Panc1 (cell line): ENCODE measurements around the gene OGFOD3. TPM values are rescaled to one million over a fixed set of nuclear protein-coding genes. Genes with fewer than 3 reads are reported as not detected.
"Not testable (repeated sequence)": the region's sequence is repeated elsewhere in the genome, so short reads cannot be mapped to it uniquely, and the experiment has no call there.

Source experiments
- ATAC-seq: fragments of 200-7000 bp; cut with Tn5 transposase; 2 replicates; pipeline ENCODE4 v1.9.1; 2020; ENCODE audit warnings: mild to moderate bottlenecking, moderate library complexity
- BruUV-seq: library from RNA; stranded (reverse); fragments of 400-500 nt; replicated peaks from 2 replicates; lab custom pipeline; 2021; lab: Mats Ljungman, UMichigan
- CTCF ChIA-PET: fragments of 300-600 bp; sonication (Branson Sonifier 250); formaldehyde crosslinking; loops from one replicate; lab custom pipeline; 2022; ENCODE audit warnings: antibody characterized with exemption; lab: Charles Lee
- POLR2A ChIA-PET: fragments of 300-600 bp; sonication (Branson Sonifier 250); formaldehyde crosslinking; loops from one replicate; lab custom pipeline; 2022; ENCODE audit warnings: antibody characterized with exemption; lab: Charles Lee
- DNase-seq: peaks from one replicate; pipeline ENCODE4 v3.0.0-alpha.2; 2010; ENCODE audit warnings: low read depth, low spot score
- H3K27ac ChIP-seq: 2 replicates; pipeline ENCODE4 v1.5.1; 2011; ENCODE audit warnings: mild to moderate bottlenecking, low read length, inconsistent platforms
- H3K27me3 ChIP-seq: fragments of 200-500 bp; sonication (Bioruptor generic); 2 replicates; pipeline ENCODE4 v1.6.0; 2014; ENCODE audit warnings: low read length, inconsistent platforms; ENCODE audit not compliant: control insufficient read depth, insufficient read depth
- H3K36me3 ChIP-seq: fragments of 200-500 bp; sonication (Bioruptor generic); 2 replicates; pipeline ENCODE4 v1.5.1; 2014; ENCODE audit warnings: inconsistent platforms, mild to moderate bottlenecking, low read length, moderate library complexity; ENCODE audit not compliant: control insufficient read depth, insufficient read depth
- H3K4me1 ChIP-seq: 2 replicates; pipeline ENCODE4 v1.5.1; 2011; ENCODE audit warnings: inconsistent platforms, mild to moderate bottlenecking, low read length, moderate library complexity; ENCODE audit not compliant: control insufficient read depth, insufficient read depth
- H3K4me3 ChIP-seq, 2 experiments: 2 replicates each; pipeline ENCODE4 v1.5.1; 2011 to 2012; ENCODE audit warnings: low read depth in 2 of 2, low read length in 2 of 2, mild to moderate bottlenecking in 2 of 2, inconsistent platforms in 1 of 2, moderate library complexity in 1 of 2
- H3K9me3 ChIP-seq: fragments of 200-500 bp; sonication (Bioruptor generic); 2 replicates; pipeline ENCODE4 v1.5.1; 2014; ENCODE audit warnings: low read depth, mild to moderate bottlenecking, inconsistent platforms, low read length, moderate library complexity; ENCODE audit not compliant: control insufficient read depth, insufficient read depth
- POLR2AphosphoS5 ChIP-seq: IDR thresholded peaks from 2 replicates; pipeline ENCODE4 v1.6.1; 2012; ENCODE audit warnings: mild to moderate bottlenecking, low read depth, low read length, moderate library complexity
- SIN3A ChIP-seq: IDR thresholded peaks from 2 replicates; pipeline ENCODE4 v1.6.1; 2012; ENCODE audit warnings: low read depth, mild to moderate bottlenecking, low read length, moderate library complexity, borderline replicate concordance; ENCODE audit not compliant: insufficient read depth
- TCF7L2 ChIP-seq: IDR thresholded peaks from 2 replicates; pipeline ENCODE4 v1.6.1; 2011; ENCODE audit warnings: mild to moderate bottlenecking, low read depth, low read length, inconsistent platforms
- in situ Hi-C: cut with HindIII; loops from 2 replicates; pipeline ENCODE4 v1.10.0; 2016; ENCODE audit warnings: low sequenced_read_pairs, low pct_unique_long_range_greater_than_20kb
- intact Hi-C: fragments of 100-400 bp; cut with micrococcal nuclease; formaldehyde crosslinking; loops from one replicate; pipeline ENCODE4 v1.10.0; 2022; ENCODE audit not compliant: unreplicated experiment
- total RNA-seq: library from RNA; stranded (reverse); gene quantifications from one replicate; pipeline ENCODE4 v1.2.1, GENCODE V29; 2021; ENCODE audit not compliant: unreplicated experiment
- TF ChIP-seq, protein P1 (sequence below): fragments of 450-650 bp; IDR thresholded peaks from 2 replicates; pipeline ENCODE4 v1.5.1; 2017; ENCODE audit warnings: mild to moderate bottlenecking
- TF ChIP-seq, protein P2 (sequence below), 2 experiments: IDR thresholded peaks; 2 replicates each; pipeline ENCODE4 v1.6.1; 2011 to 2012; ENCODE audit warnings: low read depth in 2 of 2, control low read depth in 1 of 2, low read length in 1 of 2, mild to moderate bottlenecking in 1 of 2, moderate library complexity in 1 of 2; ENCODE audit not compliant: insufficient read depth in 1 of 2

OGFOD3 gene
- total RNA-seq, 1 experiment from 2014 or later: 53.9 TPM

DNA sequence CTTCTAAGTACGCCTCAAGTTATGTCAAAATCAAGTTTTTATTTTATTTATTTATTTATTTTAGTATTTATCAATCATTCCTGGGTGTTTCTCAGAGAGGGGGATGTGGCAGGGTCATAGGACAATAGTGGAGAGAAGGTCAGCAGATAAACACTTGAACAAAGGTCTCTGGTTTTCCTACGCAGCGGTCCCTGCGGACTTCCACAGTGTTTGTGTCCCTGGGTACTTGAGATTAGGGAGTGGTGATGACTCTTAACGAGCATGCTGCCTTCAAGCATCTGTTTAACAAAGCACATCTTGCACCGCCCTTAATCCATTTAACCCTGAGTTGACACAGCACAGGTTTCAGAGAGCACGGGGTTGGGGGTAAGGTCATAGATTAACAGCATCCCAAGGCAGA lies 34.8 kb upstream of the OGFOD3 start:
- POLR2A ChIA-PET, in situ Hi-C loops, H3K9me3 ChIP-seq: not testable (repeated sequence)

DNA sequence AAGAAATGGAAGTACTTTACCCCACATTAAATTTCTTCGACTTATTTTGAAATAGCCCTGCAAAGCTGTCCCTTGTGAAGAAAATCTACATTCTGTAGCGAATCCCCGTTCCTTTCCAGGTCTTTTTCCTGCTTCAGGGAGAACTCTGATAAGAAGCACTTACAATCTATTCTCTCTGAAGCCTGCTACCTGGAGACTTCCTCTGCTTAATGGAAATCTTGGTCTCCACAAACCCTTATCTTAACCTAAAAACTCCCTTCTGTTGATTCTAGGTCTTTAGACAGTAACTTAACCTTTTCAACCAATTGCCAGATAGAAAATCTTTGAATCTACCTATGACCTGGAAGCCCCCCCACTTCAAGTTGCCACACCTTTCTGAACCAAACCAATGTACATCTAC lies 33.8 kb upstream of the OGFOD3 start:
- CTCF ChIA-PET: no interaction called here
- ATAC-seq (no peak), DNase-seq (no peak)
- no TSS peak for BruUV-seq
- H3K4me3 ChIP-seq: no peak overlapping the region
- peaks cover 16% of the 10 kb centered on the region for H3K4me1 ChIP-seq
- intact Hi-C loops: no loop called here
- H3K27me3 ChIP-seq: no peaks in the 10 kb centered on the region
- H3K9me3 ChIP-seq: no peaks in the 10 kb centered on the region
- POLR2A ChIA-PET: no interaction called here
- in situ Hi-C loops: no loop called here
- H3K27ac ChIP-seq: no peak overlapping the region
- TF ChIP-seq, protein P1, sequence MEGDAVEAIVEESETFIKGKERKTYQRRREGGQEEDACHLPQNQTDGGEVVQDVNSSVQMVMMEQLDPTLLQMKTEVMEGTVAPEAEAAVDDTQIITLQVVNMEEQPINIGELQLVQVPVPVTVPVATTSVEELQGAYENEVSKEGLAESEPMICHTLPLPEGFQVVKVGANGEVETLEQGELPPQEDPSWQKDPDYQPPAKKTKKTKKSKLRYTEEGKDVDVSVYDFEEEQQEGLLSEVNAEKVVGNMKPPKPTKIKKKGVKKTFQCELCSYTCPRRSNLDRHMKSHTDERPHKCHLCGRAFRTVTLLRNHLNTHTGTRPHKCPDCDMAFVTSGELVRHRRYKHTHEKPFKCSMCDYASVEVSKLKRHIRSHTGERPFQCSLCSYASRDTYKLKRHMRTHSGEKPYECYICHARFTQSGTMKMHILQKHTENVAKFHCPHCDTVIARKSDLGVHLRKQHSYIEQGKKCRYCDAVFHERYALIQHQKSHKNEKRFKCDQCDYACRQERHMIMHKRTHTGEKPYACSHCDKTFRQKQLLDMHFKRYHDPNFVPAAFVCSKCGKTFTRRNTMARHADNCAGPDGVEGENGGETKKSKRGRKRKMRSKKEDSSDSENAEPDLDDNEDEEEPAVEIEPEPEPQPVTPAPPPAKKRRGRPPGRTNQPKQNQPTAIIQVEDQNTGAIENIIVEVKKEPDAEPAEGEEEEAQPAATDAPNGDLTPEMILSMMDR: no peak
- no peak for TF ChIP-seq TCF7L2
- TF ChIP-seq, protein P2, sequence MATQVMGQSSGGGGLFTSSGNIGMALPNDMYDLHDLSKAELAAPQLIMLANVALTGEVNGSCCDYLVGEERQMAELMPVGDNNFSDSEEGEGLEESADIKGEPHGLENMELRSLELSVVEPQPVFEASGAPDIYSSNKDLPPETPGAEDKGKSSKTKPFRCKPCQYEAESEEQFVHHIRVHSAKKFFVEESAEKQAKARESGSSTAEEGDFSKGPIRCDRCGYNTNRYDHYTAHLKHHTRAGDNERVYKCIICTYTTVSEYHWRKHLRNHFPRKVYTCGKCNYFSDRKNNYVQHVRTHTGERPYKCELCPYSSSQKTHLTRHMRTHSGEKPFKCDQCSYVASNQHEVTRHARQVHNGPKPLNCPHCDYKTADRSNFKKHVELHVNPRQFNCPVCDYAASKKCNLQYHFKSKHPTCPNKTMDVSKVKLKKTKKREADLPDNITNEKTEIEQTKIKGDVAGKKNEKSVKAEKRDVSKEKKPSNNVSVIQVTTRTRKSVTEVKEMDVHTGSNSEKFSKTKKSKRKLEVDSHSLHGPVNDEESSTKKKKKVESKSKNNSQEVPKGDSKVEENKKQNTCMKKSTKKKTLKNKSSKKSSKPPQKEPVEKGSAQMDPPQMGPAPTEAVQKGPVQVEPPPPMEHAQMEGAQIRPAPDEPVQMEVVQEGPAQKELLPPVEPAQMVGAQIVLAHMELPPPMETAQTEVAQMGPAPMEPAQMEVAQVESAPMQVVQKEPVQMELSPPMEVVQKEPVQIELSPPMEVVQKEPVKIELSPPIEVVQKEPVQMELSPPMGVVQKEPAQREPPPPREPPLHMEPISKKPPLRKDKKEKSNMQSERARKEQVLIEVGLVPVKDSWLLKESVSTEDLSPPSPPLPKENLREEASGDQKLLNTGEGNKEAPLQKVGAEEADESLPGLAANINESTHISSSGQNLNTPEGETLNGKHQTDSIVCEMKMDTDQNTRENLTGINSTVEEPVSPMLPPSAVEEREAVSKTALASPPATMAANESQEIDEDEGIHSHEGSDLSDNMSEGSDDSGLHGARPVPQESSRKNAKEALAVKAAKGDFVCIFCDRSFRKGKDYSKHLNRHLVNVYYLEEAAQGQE (IDR thresholded peaks at IDR 0.05; ENCODE audit: insufficient read depth in 1 of 2, low read depth in 2 of 2, low read length in 1 of 2): no peak
- no peak for TF ChIP-seq POLR2AphosphoS5
- no peak for TF ChIP-seq SIN3A
- H3K36me3 ChIP-seq: no peaks in the 10 kb centered on the region; the same call in 1 of the 2 replicates

More for the DNA sequence above, 34.8 kb upstream of the OGFOD3 start:
- H3K27ac ChIP-seq, ATAC-seq, H3K27me3 ChIP-seq, DNase-seq, BruUV-seq, H3K4me3 ChIP-seq, H3K36me3 ChIP-seq, intact Hi-C loops: not testable (repeated sequence)
- CTCF ChIA-PET: interaction anchor here (0.7 kb wide), 1 partner anchor 155 kb away, joined by 6 read pairs; no protein-coding TSS in a partner anchor
- H3K4me1 ChIP-seq: peaks cover 23% of the 10 kb centered on the region

DNA sequence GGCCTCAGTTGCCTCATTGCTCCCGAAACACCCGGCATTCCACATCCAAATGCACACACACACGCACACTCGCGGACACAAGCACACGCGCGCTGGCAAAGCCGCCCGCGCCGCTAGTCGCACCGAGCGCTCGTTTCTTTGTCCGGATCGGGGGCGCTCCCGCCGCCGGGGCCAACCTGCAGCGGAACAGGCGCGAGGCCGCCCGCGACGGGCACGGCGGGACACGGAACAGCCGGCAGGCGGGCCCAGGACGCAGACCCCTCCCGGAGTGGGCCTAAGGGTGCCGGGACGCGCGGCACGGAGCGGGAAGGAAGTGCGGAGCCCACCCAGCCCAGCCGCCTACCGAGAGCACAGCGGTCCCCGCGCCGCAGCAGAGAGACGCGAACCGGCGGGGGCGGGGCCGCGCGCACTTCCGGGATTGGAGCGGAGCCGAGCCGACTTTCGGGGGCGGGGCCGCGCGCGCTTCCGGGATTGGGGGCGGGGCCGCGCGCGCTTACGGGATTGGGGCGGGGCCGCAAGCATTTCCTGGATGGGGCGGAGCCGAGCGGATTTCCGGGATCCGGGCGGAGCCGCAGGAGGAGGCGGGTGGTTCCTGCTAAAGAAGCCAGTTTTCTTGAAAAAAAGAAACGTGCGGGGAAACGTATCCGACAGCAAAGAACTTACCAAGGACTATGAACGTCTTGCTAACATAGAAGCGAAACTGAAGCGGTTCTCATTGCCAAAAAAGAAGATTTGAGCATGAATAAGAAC lies 32.1 kb upstream of the OGFOD3 start, which contains the start of gene CYBC1:
Gene CYBC1, minus strand, starts transcription at position 396 of the 750 bp plus-strand sequence. CDS start 1,498 bp downstream, outside the sequence.
- Histone ChIP-seq H3K4me1 (peaks cover 18% of the 10 kb centered on the region), H3K36me3 (no peaks in the 10 kb centered on the region; the same call in 1 of the 2 replicates), H3K9me3 (no peaks in the 10 kb centered on the region), H3K27me3 (no peaks in the 10 kb centered on the region), H3K4me3 (peak within 1 kb of the TSS; percentile 79 to 98), H3K27ac (peak within 1 kb of the TSS; percentile 100)
- CTCF ChIA-PET: no interaction called here
- TF ChIP-seq TCF7L2 (no peak), POLR2AphosphoS5 (peak; percentile 84), SIN3A (peak; percentile 94; the same call in 1 of the 2 replicates)
- TF ChIP-seq, protein P1: no peak
- TF ChIP-seq, protein P2 (IDR thresholded peaks at IDR 0.05; ENCODE audit: insufficient read depth in 1 of 2, low read depth in 2 of 2, low read length in 1 of 2): no peak
- POLR2A ChIA-PET: no interaction called here
- ATAC-seq: peak; percentile 95
- no peak for DNase-seq
- BruUV-seq: TSS peak; percentile 84
- in situ Hi-C loops (no loop called here), intact Hi-C loops (no loop called here)
